GM21360 (cell line): ENCODE results near the gene GOLPH3.

ENCODE experiments used
- ATAC-seq: cut with Tn5 transposase; IDR thresholded peaks from one replicate; pipeline ENCODE4 v1.9.1; 2021; ENCODE audit warnings: mild to moderate bottlenecking, moderate library complexity; ENCODE audit not compliant: unreplicated experiment

The GOLPH3 gene

DNA sequence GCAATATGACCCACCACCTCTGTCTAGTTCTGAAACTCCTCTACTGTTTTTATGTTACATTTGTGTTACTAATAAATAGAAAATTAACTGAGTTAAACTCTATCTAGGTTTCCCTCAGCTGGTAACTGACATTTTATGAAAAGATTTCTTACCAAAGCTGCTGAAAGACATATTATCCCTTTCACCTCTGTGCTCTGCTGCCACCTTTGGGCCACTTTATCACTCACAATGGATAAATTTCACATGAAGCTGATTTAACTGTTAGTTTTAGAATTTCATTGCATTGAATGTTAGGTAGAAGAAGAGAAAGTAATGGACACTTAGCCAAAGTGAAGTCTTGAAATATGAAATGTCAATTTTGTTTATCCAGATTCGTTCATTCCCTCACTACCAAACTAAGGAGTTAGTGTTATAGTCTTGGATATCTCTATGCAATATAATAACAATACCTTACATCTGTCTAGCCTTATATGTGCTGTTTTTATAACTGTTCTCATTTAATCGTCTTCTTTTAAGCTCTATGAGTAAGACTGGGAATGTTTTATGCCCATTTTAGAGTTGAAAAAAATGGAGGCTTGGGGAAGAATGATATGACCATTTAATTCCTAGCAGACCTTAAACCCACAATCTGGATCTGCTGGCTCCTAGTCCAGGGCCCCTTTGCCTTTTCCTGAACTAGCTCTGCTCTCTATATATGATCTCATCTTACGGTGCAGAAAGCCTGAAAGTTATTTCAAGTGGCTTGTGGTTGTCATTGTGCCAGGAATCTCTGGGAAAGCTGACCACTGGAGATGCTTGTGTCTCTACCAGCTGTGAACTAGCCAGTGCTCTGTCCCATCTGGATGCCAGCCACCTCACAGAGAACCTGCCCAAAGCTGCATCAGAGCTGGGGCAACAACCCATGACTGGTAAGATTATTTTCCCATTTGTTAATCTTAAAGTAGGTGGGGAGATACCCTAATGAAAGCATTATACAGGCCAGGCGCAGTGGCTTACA is 97.1 kb downstream of the GOLPH3 start:
- ATAC-seq, result no peak
